Heart left ventricle (tissue), 16 donors: ENCODE results near the gene ZFP36. TPM values are rescaled to one million over a fixed set of nuclear protein-coding genes. Genes with fewer than 3 reads are reported as not detected.
A peak's percentile ranks its signal among the peaks of the same experiment; 100 is the strongest.

Experiments
- ATAC-seq, 4 donors: fragments of 200-7000 bp; cut with Tn5 transposase; one replicate each; pipeline ENCODE4 v1.9.1; 2020 to 2022; ENCODE audit warnings: moderate library complexity in 4 of 4, mild to moderate bottlenecking in 3 of 4, moderate number of reproducible peaks in 1 of 4
- DNase-seq, 5 donors: peaks; one replicate each; pipeline ENCODE4 v3.0.0-alpha.2; 2020
- H3K27ac ChIP-seq, 12 donors: fragments of 200-600 bp; sonication (generic) in 4 of 12; one replicate each; pipeline versions ENCODE4 v1.5.0 to v1.8.0; 2016 to 2022; ENCODE audit warnings: mild to moderate bottlenecking in 2 of 12
- H3K27me3 ChIP-seq, 9 donors: fragments of 200-600 bp; sonication (generic) in 2 of 9; one replicate each; pipeline versions ENCODE4 v1.5.1 to v1.8.0; 2016 to 2022; ENCODE audit warnings: mild to moderate bottlenecking in 3 of 9
- H3K36me3 ChIP-seq, 9 donors: fragments of 200-600 bp; sonication (generic) in 2 of 9; one replicate each; pipeline versions ENCODE4 v1.5.0 to v1.8.0; 2018 to 2022; ENCODE audit warnings: mild to moderate bottlenecking in 2 of 9
- H3K4me1 ChIP-seq, 12 donors: fragments of 200-600 bp; sonication (generic) in 4 of 12; one replicate each; pipeline versions ENCODE4 v1.5.0 to v1.8.0; 2016 to 2022; ENCODE audit warnings: mild to moderate bottlenecking in 3 of 12
- H3K4me3 ChIP-seq, 12 donors: fragments of 200-600 bp; sonication (generic) in 4 of 12; one replicate each; pipeline versions ENCODE4 v1.5.0 to v1.8.0; 2017 to 2022; ENCODE audit warnings: mild to moderate bottlenecking in 9 of 12, moderate library complexity in 4 of 12
- H3K9me3 ChIP-seq, 12 donors: fragments of 200-600 bp; sonication (generic) in 4 of 12; one replicate each; pipeline versions ENCODE4 v1.5.0 to v1.8.0; 2016 to 2022; ENCODE audit warnings: mild to moderate bottlenecking in 1 of 12
- CTCF ChIP-seq, 12 donors: fragments of 200-600 bp; sonication (generic) in 4 of 12; IDR thresholded peaks; one replicate each; pipeline versions ENCODE4 v1.5.0 to v1.8.0; 2018 to 2022; ENCODE audit warnings: antibody characterized with exemption in 12 of 12, mild to moderate bottlenecking in 5 of 12
- POLR2A ChIP-seq, 2 donors: fragments of 450-650 bp; IDR thresholded peaks; one replicate each; pipeline ENCODE4 v1.6.1; 2017; ENCODE audit warnings: antibody characterized with exemption in 2 of 2, mild to moderate bottlenecking in 2 of 2, moderate library complexity in 2 of 2
- WGBS, 4 donors: extraction: QIAGEN DNeasy Blood & Tissue Kit in 2 of 4; methylation state at CpG; one replicate each; pipeline versions ENCODE4 v1.1.5 to v1.1.7; 2013 to 2018; 5-methylcytosine and 5-hydroxymethylcytosine counted together
- intact Hi-C, 10 donors: fragments of 100-400 bp; cut with DNase I; formaldehyde crosslinking; loops; one replicate each; pipeline versions ENCODE4 v1.11.1 to v1.14.2; 2022
- polyA plus RNA-seq, 2 donors: library from polyadenylated mRNA; stranded (reverse); fragments of 200-250 nt; gene quantifications; one replicate each; pipeline ENCODE4 v1.2.3, GENCODE V29; 2013
- total RNA-seq, 9 donors: library from RNA; depleted of rRNA in 2 of 9; stranded (reverse); fragments of >200 nt in 2 of 9; fragmentation: NEBNext Ultra II Directional in 3 of 9; extraction: Animal tissue kit (Norgen Biotek cat#: 25700) in 3 of 9; gene quantifications; one replicate each; pipeline versions ENCODE4 v1.1.0 to v1.2.4, GENCODE V29; 2016 to 2023
- donor health status: ischemic (EF 13 %, LVEDD 7.1; RV severe dilation, severe dysfunction).
- donor health status: healthy with polysubstance abuse.
- donor health status: DM: no; HTN: yes; CAD: no.
- donor health status: DM: no; HTN: no; CAD: no.
- donor health status: ischemic (EF 25% LVEDD 6.9; RV normal size, moderate dysfunction).
- donor health status: ischemic (EF 25% LVEDD 5.7; RV mildly dilated, moderate dysfunction).
- donor health status: healthy.
- donor health status: DM: yes; HTN: yes; CAD: no.
- donor health status: ischemic (EF 35%, LVEDD 5.7; RV mildly dilated, moderate dysfunction).
- donor health status: nonischemic (EF 11% LVEDD 7.7; RV severe dilation, severe dysfunction).
- donor health status: DM: yes; HTN: yes; CAD: no.
- donor health status: PGD.
- donor health status: ischemic (EF 29% LVEDD 5.4; RV normal size, mild dysfunction).
- donor health status: nonischemic (EF 23%, LVEDD 6.1; RV moderate dilation, normal function).

The ZFP36 gene
- total and polyA plus RNA-seq, 11 donors, result 16.1 to 145 (median 51.1) TPM

GRCh38 chr19:39428283-39429112 is 21.9 kb downstream of the ZFP36 start:
- TF ChIP-seq POLR2A (IDR thresholded peaks at IDR 0.05) (no peak), CTCF (IDR thresholded peaks at IDR 0.05) (no peak)
- H3K4me3 ChIP-seq, result peak overlapping the region in 3 of 12 donors; percentile 6 to 22 (median 22)
- no peaks in the 10 kb centered on the region for H3K9me3 ChIP-seq
- peaks cover 3 to 34% (median 19%) of the 10 kb centered on the region in 9 donors for H3K36me3 ChIP-seq
- DNase-seq, result peak; percentile 82 to 86 (median 86)
- intact Hi-C loops, result no loop called here
- peak; percentile 69 to 84 (median 80) for ATAC-seq
- 15 to 21% (median 16%) methylated on average over 16 to 23 of the region's 23 CpGs for WGBS, 4 donors
- H3K4me1 ChIP-seq, result peaks cover 9 to 28% (median 19%) of the 10 kb centered on the region in 12 donors
- H3K27me3 ChIP-seq, result no peaks in the 10 kb centered on the region
- peak overlapping the region; percentile 64 to 93 (median 86) for H3K27ac ChIP-seq

- H3K4me1 ChIP-seq, result peaks cover 19 to 47% (median 35%) of the 10 kb centered on the region in 12 donors
Measured at GRCh38 chr19:39430675-39431593, 24.3 kb downstream of the ZFP36 start.

GRCh38 chr19:39432677-39433025 is 26.0 kb downstream of the ZFP36 start:
- Histone ChIP-seq H3K9me3 (no peaks in the 10 kb centered on the region), H3K27me3 (peaks cover 0 to 5% (median 0%) of the 10 kb centered on the region in 9 donors), H3K36me3 (peaks cover 5 to 33% (median 30%) of the 10 kb centered on the region in 9 donors), H3K4me3 (no peak overlapping the region), H3K4me1 (peaks cover 19 to 55% (median 39%) of the 10 kb centered on the region in 12 donors), H3K27ac (peak overlapping the region in 1 of 12 donors; percentile 97)
- 90 to 96% (median 95%) methylated on average over 8 of the region's 8 CpGs for WGBS, 4 donors
- TF ChIP-seq CTCF (IDR thresholded peaks at IDR 0.05), result no peak
- DNase-seq, result no peak
- ATAC-seq, result no peak
- intact Hi-C loops, result no loop called here

More at GRCh38 chr19:39430675-39431593, 24.3 kb downstream of the ZFP36 start:
- TF ChIP-seq CTCF (IDR thresholded peaks at IDR 0.05) (no peak), POLR2A (IDR thresholded peaks at IDR 0.05) (no peak)
- WGBS, 4 donors, result 63 to 68% (median 66%) methylated on average over 24 to 25 of the region's 25 CpGs
- DNase-seq (peak in 2 of 5 donors; percentile 52 to 61), ATAC-seq (peak; percentile 9 to 67 (median 36))
- Histone ChIP-seq H3K36me3 (peaks cover 5 to 33% (median 30%) of the 10 kb centered on the region in 9 donors), H3K27me3 (no peaks in the 10 kb centered on the region), H3K4me3 (peak overlapping the region in 4 of 12 donors; percentile 13 to 21 (median 20)), H3K27ac (peak overlapping the region in 11 of 12 donors; percentile 36 to 97 (median 75)), H3K9me3 (no peaks in the 10 kb centered on the region)
- intact Hi-C loops, result no loop called here
